ENCODE results near the gene CBFA2T3.

The CBFA2T3 gene

GRCh38 chr16:88936556-88937205, 40.3 kb downstream of the CBFA2T3 start:
- no peak for DNase-seq

GRCh38 chr16:88936008-88936555, 40.9 kb downstream of the CBFA2T3 start:
- peak; percentile 22 for DNase-seq

- no peak for DNase-seq
These were observed 42.8 kb downstream of the CBFA2T3 start for GRCh38 chr16:88934066-88934667.

GRCh38 chr16:88932929-88933328, 44.1 kb downstream of the CBFA2T3 start:
- no peak for DNase-seq

- no peak for DNase-seq
These were observed 45.1 kb downstream of the CBFA2T3 start for GRCh38 chr16:88931936-88932335.

GRCh38 chr16:88931373-88931900, 45.6 kb downstream of the CBFA2T3 start:
- DNase-seq, result no peak

GRCh38 chr16:88930716-88931115, 46.3 kb downstream of the CBFA2T3 start:
- no peak for DNase-seq

- DNase-seq, result no peak
These were observed 47.9 kb downstream of the CBFA2T3 start for GRCh38 chr16:88929091-88929445.

- DNase-seq, result no peak
These were observed 48.5 kb downstream of the CBFA2T3 start for GRCh38 chr16:88928405-88929090.

- DNase-seq, result no peak
These were observed 49.3 kb downstream of the CBFA2T3 start for GRCh38 chr16:88927661-88928060.

GRCh38 chr16:88927010-88927409, 50.0 kb downstream of the CBFA2T3 start:
- DNase-seq, result no peak

GRCh38 chr16:88926374-88926990, 50.5 kb downstream of the CBFA2T3 start:
- DNase-seq, result no peak

GRCh38 chr16:88925540-88925887, 51.5 kb downstream of the CBFA2T3 start:
- no peak for DNase-seq

- peak; percentile 75 for DNase-seq
These were observed 52.0 kb downstream of the CBFA2T3 start for GRCh38 chr16:88924834-88925539.

GRCh38 chr16:88923926-88924833, 52.8 kb downstream of the CBFA2T3 start:
- DNase-seq, result no peak

- DNase-seq, result no peak
These were observed 53.6 kb downstream of the CBFA2T3 start for GRCh38 chr16:88923450-88923849.

- DNase-seq, result no peak
These were observed 54.1 kb downstream of the CBFA2T3 start for GRCh38 chr16:88922826-88923410.

- DNase-seq, result peak; percentile 22
These were observed 54.7 kb downstream of the CBFA2T3 start for GRCh38 chr16:88922114-88922825.

GRCh38 chr16:88921591-88921990, 55.4 kb downstream of the CBFA2T3 start:
- peak; percentile 22 for DNase-seq
